SK-N-SH treated with all-trans-retinoic acid at 6 μM for 48 hours (cell line): Measurements from ENCODE around the gene TMEM214.
A peak's percentile ranks its signal among the peaks of the same experiment; 100 is the strongest.

ENCODE experiments used
- ATAC-seq: fragments of 200-7000 bp; cut with Tn5 transposase; 3 replicates; pipeline ENCODE4 v1.9.1; 2020; ENCODE audit warnings: mild to moderate bottlenecking, moderate library complexity
- ARNTL ChIP-seq: fragments of 450-650 bp; formaldehyde crosslinking; IDR thresholded peaks from 2 replicates; pipeline ENCODE4 v1.5.0; 2020; ENCODE audit warnings: low read depth, mild to moderate bottlenecking, moderate library complexity, borderline replicate concordance
- BACH2 ChIP-seq: fragments of 250-450 bp; sonication (Bioruptor Pico); IDR thresholded peaks from 2 replicates; pipeline ENCODE4 v1.9.0; 2021; ENCODE audit warnings: mild to moderate bottlenecking, borderline replicate concordance
- CSDC2 ChIP-seq: fragments of 250-450 bp; sonication (Bioruptor Pico); IDR thresholded peaks from 2 replicates; pipeline ENCODE4 v1.5.0; 2020; ENCODE audit warnings: mild to moderate bottlenecking, moderate library complexity
- CSRNP3 ChIP-seq: fragments of 250-450 bp; sonication (Bioruptor Pico); IDR thresholded peaks from 2 replicates; pipeline ENCODE4 v1.5.1; 2021; ENCODE audit warnings: mild to moderate bottlenecking, moderate library complexity
- ESRRG ChIP-seq: fragments of 250-450 bp; sonication (Bioruptor Pico); IDR thresholded peaks from 2 replicates; pipeline ENCODE4 v1.6.1; 2021; ENCODE audit warnings: mild to moderate bottlenecking
- GLIS3 ChIP-seq: fragments of 250-450 bp; sonication (Bioruptor Pico); IDR thresholded peaks from 2 replicates; pipeline ENCODE4 v1.5.0; 2020; ENCODE audit warnings: mild to moderate bottlenecking, moderate library complexity
- ISL1 ChIP-seq: fragments of 250-450 bp; sonication (Bioruptor Pico); IDR thresholded peaks from 2 replicates; pipeline ENCODE4 v2.1.2; 2022; ENCODE audit warnings: mild to moderate bottlenecking, moderate library complexity
- OSR1 ChIP-seq: fragments of 250-450 bp; sonication (Bioruptor Pico); IDR thresholded peaks from 2 replicates; pipeline ENCODE4 v1.8.0; 2022; ENCODE audit warnings: moderate library complexity, mild to moderate bottlenecking, inconsistent platforms
- PPARA ChIP-seq: fragments of 250-450 bp; sonication (Bioruptor Pico); IDR thresholded peaks from 2 replicates; pipeline ENCODE4 v1.5.0; 2020; ENCODE audit warnings: mild to moderate bottlenecking, borderline replicate concordance
- RARB ChIP-seq: fragments of 250-450 bp; sonication (Bioruptor Pico); IDR thresholded peaks from 2 replicates; pipeline ENCODE4 v1.8.0; 2021; ENCODE audit warnings: mild to moderate bottlenecking, moderate library complexity
- SNAI2 ChIP-seq: fragments of 250-450 bp; sonication (Bioruptor Pico); IDR thresholded peaks from 2 replicates; pipeline ENCODE4 v1.5.0; 2020; ENCODE audit warnings: mild to moderate bottlenecking, moderate library complexity
- ZC3H10 ChIP-seq: fragments of 250-450 bp; sonication (Bioruptor Pico); IDR thresholded peaks from 2 replicates; pipeline ENCODE4 v1.5.1; 2021; ENCODE audit warnings: mild to moderate bottlenecking, moderate library complexity
- ZFP3 ChIP-seq: fragments of 250-450 bp; sonication (Bioruptor Pico); IDR thresholded peaks from 2 replicates; pipeline ENCODE4 v1.5.0; 2020; ENCODE audit warnings: mild to moderate bottlenecking, moderate library complexity
- ZFP30 ChIP-seq: fragments of 450-650 bp; formaldehyde crosslinking; IDR thresholded peaks from 2 replicates; pipeline ENCODE4 v1.5.0; 2022; ENCODE audit warnings: mild to moderate bottlenecking, moderate library complexity
- ZNF565 ChIP-seq: fragments of 450-650 bp; formaldehyde crosslinking; conservative IDR thresholded peaks from 2 replicates; pipeline ENCODE4 v1.5.0; 2020; ENCODE audit warnings: low read depth, mild to moderate bottlenecking, moderate library complexity
- ZNF70 ChIP-seq: fragments of 450-650 bp; formaldehyde crosslinking; IDR thresholded peaks from 2 replicates; pipeline ENCODE4 v1.5.0; 2020; ENCODE audit warnings: mild to moderate bottlenecking, moderate library complexity
- ZNF8 ChIP-seq: fragments of 450-650 bp; formaldehyde crosslinking; IDR thresholded peaks from 2 replicates; pipeline ENCODE4 v1.5.0; 2020; ENCODE audit warnings: mild to moderate bottlenecking, moderate library complexity
- TF ChIP-seq, protein P1 (sequence below): fragments of 250-450 bp; sonication (Bioruptor Pico); IDR thresholded peaks from 2 replicates; pipeline ENCODE4 v1.5.1; 2020; ENCODE audit warnings: low read depth, mild to moderate bottlenecking, moderate library complexity
- TF ChIP-seq, protein P2 (sequence below): fragments of 250-450 bp; sonication (Bioruptor Pico); IDR thresholded peaks from 2 replicates; pipeline ENCODE4 v1.5.0; 2020; ENCODE audit warnings: mild to moderate bottlenecking, moderate library complexity
- TF ChIP-seq, protein P3 (sequence below): fragments of 250-450 bp; sonication (Bioruptor Pico); IDR thresholded peaks from 2 replicates; pipeline ENCODE4 v1.8.0; 2020; ENCODE audit warnings: mild to moderate bottlenecking, moderate library complexity, borderline replicate concordance

The TMEM214 gene

DNA sequence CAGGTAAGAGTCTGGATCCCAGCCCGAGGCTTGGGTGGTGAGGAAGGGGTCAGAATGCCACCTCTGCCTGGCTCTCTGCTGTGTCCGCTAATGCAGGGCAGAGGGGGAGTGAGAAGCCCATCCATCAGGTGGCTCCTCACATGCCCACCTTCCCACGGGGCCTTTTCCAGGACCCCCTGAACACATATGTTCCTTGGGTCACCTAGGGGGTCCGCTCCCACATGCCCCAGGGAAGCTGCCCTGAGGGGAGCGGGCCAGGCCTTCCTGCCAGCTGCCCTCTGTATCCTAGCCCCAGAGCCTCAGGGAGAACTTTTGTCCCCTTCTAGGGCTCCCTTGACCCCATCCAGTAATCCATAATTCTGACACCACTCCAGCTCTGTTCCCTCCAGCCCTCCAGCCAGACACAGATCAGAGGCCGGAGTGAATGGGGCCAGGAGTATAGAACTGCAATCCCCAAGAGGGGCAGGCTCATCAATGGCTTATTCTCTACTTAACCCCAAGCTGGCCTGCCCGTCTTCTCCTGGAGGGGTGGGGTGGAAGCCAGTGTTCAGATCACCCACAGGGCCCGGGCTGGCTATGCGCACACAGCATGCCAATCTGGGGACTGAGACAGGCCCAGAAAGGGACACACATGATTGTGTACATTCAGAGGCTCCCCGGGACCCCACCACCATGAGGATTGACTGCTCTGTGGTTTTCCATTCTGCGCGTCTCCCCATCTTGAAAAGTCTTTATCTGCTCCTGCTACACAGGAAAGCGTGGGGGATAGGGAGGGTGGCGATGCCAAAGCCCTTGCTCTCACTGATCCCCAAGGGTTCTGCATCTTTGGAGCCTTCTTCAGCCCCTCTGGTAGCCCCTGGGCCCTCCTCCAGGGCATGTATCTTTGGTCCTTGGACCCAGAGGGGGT is 46.7 kb downstream of the TMEM214 start:
- TF ChIP-seq ZNF70 (CRISPR knock-in tag) (peak; percentile 80), ESRRG (no peak)
- ATAC-seq = peak; percentile 10

DNA sequence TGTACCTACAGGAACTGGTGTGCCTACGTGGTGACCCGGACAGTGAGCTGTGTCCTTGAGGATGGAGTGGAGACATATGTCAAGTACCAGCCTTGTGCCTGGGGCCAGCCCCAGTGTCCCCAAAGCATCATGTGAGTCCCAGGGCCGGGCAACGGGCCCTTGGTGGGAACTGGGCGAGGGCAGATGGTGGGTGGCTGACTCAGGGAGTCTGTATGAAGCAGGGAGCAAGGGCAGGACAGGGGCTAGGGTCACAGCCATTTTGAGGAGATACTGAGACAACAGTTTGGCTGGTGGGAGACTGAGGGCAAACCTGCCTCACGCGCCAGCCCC is 47.3 kb downstream of the TMEM214 start:
- no peak for TF ChIP-seq ZC3H10 (CRISPR knock-in tag)
- no peak for TF ChIP-seq ZNF8 (CRISPR knock-in tag)
- TF ChIP-seq CSRNP3 = no peak
- no peak for ATAC-seq

DNA sequence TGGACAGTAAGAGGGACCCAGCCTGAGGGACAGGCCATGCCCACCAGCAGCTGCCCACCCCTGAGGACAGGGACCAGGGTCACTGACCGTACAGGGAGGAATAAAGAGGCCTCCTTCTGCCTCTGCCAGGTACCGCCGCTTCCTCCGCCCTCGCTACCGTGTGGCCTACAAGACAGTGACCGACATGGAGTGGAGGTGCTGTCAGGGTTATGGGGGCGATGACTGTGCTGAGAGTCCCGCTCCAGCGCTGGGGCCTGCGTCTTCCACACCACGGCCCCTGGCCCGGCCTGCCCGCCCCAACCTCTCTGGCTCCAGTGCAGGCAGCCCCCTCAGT is 47.8 kb downstream of the TMEM214 start:
- TF ChIP-seq ZC3H10 (CRISPR knock-in tag) (no peak), GLIS3 (CRISPR knock-in tag) (no peak), ARNTL (CRISPR knock-in tag) (no peak), ZNF70 (CRISPR knock-in tag) (no peak), PPARA (CRISPR knock-in tag) (no peak), ZFP30 (CRISPR knock-in tag) (no peak), ZNF8 (CRISPR knock-in tag) (no peak), CSRNP3 (no peak), BACH2 (no peak), OSR1 (CRISPR knock-in tag) (no peak), CSDC2 (CRISPR knock-in tag) (no peak), RARB (CRISPR knock-in tag) (no peak), ISL1 (no peak)
- TF ChIP-seq, protein P1, sequence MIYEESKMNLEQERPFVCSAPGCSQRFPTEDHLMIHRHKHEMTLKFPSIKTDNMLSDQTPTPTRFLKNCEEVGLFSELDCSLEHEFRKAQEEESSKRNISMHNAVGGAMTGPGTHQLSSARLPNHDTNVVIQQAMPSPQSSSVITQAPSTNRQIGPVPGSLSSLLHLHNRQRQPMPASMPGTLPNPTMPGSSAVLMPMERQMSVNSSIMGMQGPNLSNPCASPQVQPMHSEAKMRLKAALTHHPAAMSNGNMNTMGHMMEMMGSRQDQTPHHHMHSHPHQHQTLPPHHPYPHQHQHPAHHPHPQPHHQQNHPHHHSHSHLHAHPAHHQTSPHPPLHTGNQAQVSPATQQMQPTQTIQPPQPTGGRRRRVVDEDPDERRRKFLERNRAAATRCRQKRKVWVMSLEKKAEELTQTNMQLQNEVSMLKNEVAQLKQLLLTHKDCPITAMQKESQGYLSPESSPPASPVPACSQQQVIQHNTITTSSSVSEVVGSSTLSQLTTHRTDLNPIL (CRISPR knock-in tag) = no peak
- TF ChIP-seq, protein P2, sequence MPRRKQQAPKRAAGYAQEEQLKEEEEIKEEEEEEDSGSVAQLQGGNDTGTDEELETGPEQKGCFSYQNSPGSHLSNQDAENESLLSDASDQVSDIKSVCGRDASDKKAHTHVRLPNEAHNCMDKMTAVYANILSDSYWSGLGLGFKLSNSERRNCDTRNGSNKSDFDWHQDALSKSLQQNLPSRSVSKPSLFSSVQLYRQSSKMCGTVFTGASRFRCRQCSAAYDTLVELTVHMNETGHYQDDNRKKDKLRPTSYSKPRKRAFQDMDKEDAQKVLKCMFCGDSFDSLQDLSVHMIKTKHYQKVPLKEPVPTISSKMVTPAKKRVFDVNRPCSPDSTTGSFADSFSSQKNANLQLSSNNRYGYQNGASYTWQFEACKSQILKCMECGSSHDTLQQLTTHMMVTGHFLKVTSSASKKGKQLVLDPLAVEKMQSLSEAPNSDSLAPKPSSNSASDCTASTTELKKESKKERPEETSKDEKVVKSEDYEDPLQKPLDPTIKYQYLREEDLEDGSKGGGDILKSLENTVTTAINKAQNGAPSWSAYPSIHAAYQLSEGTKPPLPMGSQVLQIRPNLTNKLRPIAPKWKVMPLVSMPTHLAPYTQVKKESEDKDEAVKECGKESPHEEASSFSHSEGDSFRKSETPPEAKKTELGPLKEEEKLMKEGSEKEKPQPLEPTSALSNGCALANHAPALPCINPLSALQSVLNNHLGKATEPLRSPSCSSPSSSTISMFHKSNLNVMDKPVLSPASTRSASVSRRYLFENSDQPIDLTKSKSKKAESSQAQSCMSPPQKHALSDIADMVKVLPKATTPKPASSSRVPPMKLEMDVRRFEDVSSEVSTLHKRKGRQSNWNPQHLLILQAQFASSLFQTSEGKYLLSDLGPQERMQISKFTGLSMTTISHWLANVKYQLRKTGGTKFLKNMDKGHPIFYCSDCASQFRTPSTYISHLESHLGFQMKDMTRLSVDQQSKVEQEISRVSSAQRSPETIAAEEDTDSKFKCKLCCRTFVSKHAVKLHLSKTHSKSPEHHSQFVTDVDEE = no peak
- TF ChIP-seq, protein P3, sequence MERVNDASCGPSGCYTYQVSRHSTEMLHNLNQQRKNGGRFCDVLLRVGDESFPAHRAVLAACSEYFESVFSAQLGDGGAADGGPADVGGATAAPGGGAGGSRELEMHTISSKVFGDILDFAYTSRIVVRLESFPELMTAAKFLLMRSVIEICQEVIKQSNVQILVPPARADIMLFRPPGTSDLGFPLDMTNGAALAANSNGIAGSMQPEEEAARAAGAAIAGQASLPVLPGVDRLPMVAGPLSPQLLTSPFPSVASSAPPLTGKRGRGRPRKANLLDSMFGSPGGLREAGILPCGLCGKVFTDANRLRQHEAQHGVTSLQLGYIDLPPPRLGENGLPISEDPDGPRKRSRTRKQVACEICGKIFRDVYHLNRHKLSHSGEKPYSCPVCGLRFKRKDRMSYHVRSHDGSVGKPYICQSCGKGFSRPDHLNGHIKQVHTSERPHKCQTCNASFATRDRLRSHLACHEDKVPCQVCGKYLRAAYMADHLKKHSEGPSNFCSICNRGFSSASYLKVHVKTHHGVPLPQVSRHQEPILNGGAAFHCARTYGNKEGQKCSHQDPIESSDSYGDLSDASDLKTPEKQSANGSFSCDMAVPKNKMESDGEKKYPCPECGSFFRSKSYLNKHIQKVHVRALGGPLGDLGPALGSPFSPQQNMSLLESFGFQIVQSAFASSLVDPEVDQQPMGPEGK = no peak
- no peak for ATAC-seq

- ATAC-seq = no peak
- TF ChIP-seq ZC3H10 (CRISPR knock-in tag) = no peak
- TF ChIP-seq RARB (CRISPR knock-in tag) = no peak
- TF ChIP-seq ARNTL (CRISPR knock-in tag) = no peak
- TF ChIP-seq ZFP3 (CRISPR knock-in tag) = no peak
- no peak for TF ChIP-seq ZNF565
- TF ChIP-seq BACH2 = no peak
- TF ChIP-seq ZNF8 (CRISPR knock-in tag) = no peak
- TF ChIP-seq, protein P2 = no peak
- TF ChIP-seq, protein P1 (CRISPR knock-in tag) = no peak
- no peak for TF ChIP-seq ESRRG
- TF ChIP-seq OSR1 (CRISPR knock-in tag) = no peak
- TF ChIP-seq ZNF70 (CRISPR knock-in tag) = no peak
- no peak for TF ChIP-seq GLIS3 (CRISPR knock-in tag)
- TF ChIP-seq SNAI2 (CRISPR knock-in tag) = no peak
- TF ChIP-seq PPARA (CRISPR knock-in tag) = no peak
Measured at GRCh38 chr2:27081984-27082772, 49.4 kb downstream of the TMEM214 start.
